Transverse colon (tissue), 4 donors: ENCODE results near the gene HNRNPR. TPM values are rescaled to one million over a fixed set of nuclear protein-coding genes. Genes with fewer than 3 reads are reported as not detected.

Experiments
- DNase-seq: peaks from one replicate; pipeline ENCODE4 v3.0.0-alpha.2; 2019
- H3K27ac ChIP-seq, 4 donors: fragments of 200-600 bp; sonication (generic); 2 replicates each; pipeline ENCODE4 v1.5.1; 2016 to 2018; ENCODE audit warnings: inconsistent platforms in 4 of 4
- H3K27me3 ChIP-seq: fragments of 200-600 bp; sonication (generic); 2 replicates; pipeline ENCODE4 v1.5.1; 2017; ENCODE audit warnings: inconsistent platforms
- H3K36me3 ChIP-seq, 4 donors: fragments of 200-600 bp; sonication (generic); 2 replicates each; pipeline ENCODE4 v1.5.1; 2017 to 2019; ENCODE audit warnings: inconsistent platforms in 4 of 4
- H3K4me1 ChIP-seq, 4 donors: fragments of 200-600 bp; sonication (generic); 2 replicates each; pipeline ENCODE4 v1.5.1; 2017 to 2020; ENCODE audit warnings: inconsistent platforms in 4 of 4
- H3K4me3 ChIP-seq, 4 donors: fragments of 200-600 bp; sonication (generic); 1 replicate in 1 of 4; 2 replicates in 3 of 4; pipeline versions ENCODE4 v1.5.1 to v1.6.1; 2017 to 2019; ENCODE audit warnings: inconsistent platforms in 4 of 4
- H3K9me3 ChIP-seq, 2 donors: fragments of 200-600 bp; sonication (generic); 2 replicates each; pipeline ENCODE4 v1.5.1; 2017 to 2019; ENCODE audit warnings: inconsistent platforms in 2 of 2
- CTCF ChIP-seq, 5 experiments: fragments of 200-600 bp in 3 of 5; fragments of 450-650 bp in 2 of 5; sonication (generic) in 3 of 5; IDR thresholded peaks; 1 replicate in 2 of 5; 2 replicates in 3 of 5; pipeline ENCODE4 v1.5.1; 2016 to 2017; ENCODE audit warnings: antibody characterized with exemption in 5 of 5, inconsistent platforms in 3 of 5, mild to moderate bottlenecking in 2 of 5, moderate library complexity in 1 of 5
- EP300 ChIP-seq: sonication (generic); formaldehyde crosslinking; IDR thresholded peaks from one replicate; pipeline ENCODE4 v1.6.1; 2017; ENCODE audit warnings: antibody characterized with exemption, low read depth
- POLR2A ChIP-seq: fragments of 450-650 bp; IDR thresholded peaks from one replicate; pipeline ENCODE4 v1.6.1; 2016; ENCODE audit warnings: antibody characterized with exemption, mild to moderate bottlenecking, moderate library complexity
- POLR2AphosphoS5 ChIP-seq, 3 donors: sonication (generic); formaldehyde crosslinking; IDR thresholded peaks; one replicate each; pipeline ENCODE4 v1.6.1; 2016; ENCODE audit warnings: antibody characterized with exemption in 3 of 3
- WGBS, 2 donors: methylation state at CpG; one replicate each; pipeline ENCODE4 v1.1.5; 2018; ENCODE audit warnings: low coverage in 1 of 2; 5-methylcytosine and 5-hydroxymethylcytosine counted together
- in situ Hi-C, 4 donors: fragments of 200-750 bp; cut with MboI; loops; one replicate each; pipeline versions ENCODE4 v1.15.0 to v1.15.1; 2017; ENCODE audit warnings: low sequenced_read_pairs in 3 of 4, low pct_ligation_motif_present in 1 of 4, low pct_unique_long_range_greater_than_20kb in 1 of 4
- intact Hi-C: fragments of 100-400 bp; cut with DNase I; formaldehyde crosslinking; loops from one replicate; pipeline ENCODE4 v1.15.1; 2023; ENCODE audit warnings: low total_unique reads
- total RNA-seq, 4 donors: library from RNA; depleted of rRNA; stranded (reverse); fragments of >200 nt; gene quantifications; one replicate each; pipeline ENCODE4 v1.1.0, GENCODE V29; 2016

HNRNPR gene
- total RNA-seq, 4 donors from 2014 or later, result 13.5 to 120 (median 60.8) TPM

GRCh38 chr1:23296931-23297330 lies 47.2 kb downstream of the HNRNPR start:
- H3K4me1 ChIP-seq, result no peaks in the 10 kb centered on the region
- in situ Hi-C loops (no loop called here), intact Hi-C loops (no loop called here)
- H3K27me3 ChIP-seq, result no peaks in the 10 kb centered on the region
- 77 to 99% methylated on average over 2 of the region's 2 CpGs for WGBS, 2 donors
- DNase-seq, result no peak
- H3K4me3 ChIP-seq, result no peak overlapping the region
- no peak for TF ChIP-seq POLR2AphosphoS5 (IDR thresholded peaks at IDR 0.05)
- no peak for TF ChIP-seq CTCF (IDR thresholded peaks at IDR 0.05)
- no peak for TF ChIP-seq EP300
- TF ChIP-seq POLR2A, result no peak
- H3K9me3 ChIP-seq, result no peaks in the 10 kb centered on the region
- no peak overlapping the region for H3K27ac ChIP-seq
- H3K36me3 ChIP-seq, result peaks cover 0 to 17% (median 0%) of the 10 kb centered on the region in 4 donors

- TF ChIP-seq EP300, result no peak
- TF ChIP-seq POLR2A, result no peak
- no peak for TF ChIP-seq CTCF (IDR thresholded peaks at IDR 0.05)
- no peak for TF ChIP-seq POLR2AphosphoS5 (IDR thresholded peaks at IDR 0.05)
- intact Hi-C loops, result no loop called here
- DNase-seq, result no peak
- peaks cover 0 to 4% (median 2%) of the 10 kb centered on the region in 4 donors for H3K36me3 ChIP-seq
- H3K9me3 ChIP-seq, result no peaks in the 10 kb centered on the region
- H3K27ac ChIP-seq, result no peak overlapping the region
- WGBS, 2 donors, result 94 to 100% methylated on average over 2 of the region's 2 CpGs
- H3K4me1 ChIP-seq, result no peaks in the 10 kb centered on the region
- no peaks in the 10 kb centered on the region for H3K27me3 ChIP-seq
- no peak overlapping the region for H3K4me3 ChIP-seq
- in situ Hi-C loops, result no loop called here
Observed at GRCh38 chr1:23291706-23292105, 52.4 kb downstream of the HNRNPR start.

GRCh38 chr1:23290836-23291565 lies 53.1 kb downstream of the HNRNPR start:
- intact Hi-C loops, result no loop called here
- 87 to 89% methylated on average over 9 of the region's 9 CpGs for WGBS, 2 donors
- Histone ChIP-seq H3K27ac (no peak overlapping the region), H3K27me3 (no peaks in the 10 kb centered on the region), H3K36me3 (peaks cover 0 to 4% (median 2%) of the 10 kb centered on the region in 4 donors), H3K9me3 (no peaks in the 10 kb centered on the region), H3K4me1 (no peaks in the 10 kb centered on the region), H3K4me3 (no peak overlapping the region)
- no peak for TF ChIP-seq POLR2A
- no peak for TF ChIP-seq EP300
- TF ChIP-seq POLR2AphosphoS5 (IDR thresholded peaks at IDR 0.05), result no peak
- no peak for TF ChIP-seq CTCF (IDR thresholded peaks at IDR 0.05)
- in situ Hi-C loops, result no loop called here
- DNase-seq, result no peak

- no peak overlapping the region for H3K4me3 ChIP-seq
- no peak for DNase-seq
- H3K4me1 ChIP-seq, result peaks cover 0 to 5% (median 1%) of the 10 kb centered on the region in 4 donors
- 76 to 80% methylated on average over 3 of the region's 3 CpGs for WGBS, 2 donors
- no peak for TF ChIP-seq POLR2AphosphoS5 (IDR thresholded peaks at IDR 0.05)
- no peak for TF ChIP-seq POLR2A
- TF ChIP-seq CTCF (IDR thresholded peaks at IDR 0.05), result no peak
- TF ChIP-seq EP300, result no peak
- H3K27ac ChIP-seq, result no peak overlapping the region
- intact Hi-C loops (no loop called here), in situ Hi-C loops (no loop called here)
- H3K36me3 ChIP-seq, result peaks cover 0 to 4% (median 2%) of the 10 kb centered on the region in 4 donors
- H3K9me3 ChIP-seq, result no peaks in the 10 kb centered on the region
- no peaks in the 10 kb centered on the region for H3K27me3 ChIP-seq
Observed at GRCh38 chr1:23288671-23289070, 55.4 kb downstream of the HNRNPR start.
